K562 (cell line): ENCODE data around the gene MEOX1.

Experiments
- BACH1 ChIP-seq: fragments of 200-800 bp; sonication (Bioruptor generic); IDR thresholded peaks from 2 replicates; pipeline ENCODE4 v1.6.1; 2016; ENCODE audit warnings: missing genetic modification characterization, missing compliant biosample characterization
- EP300 ChIP-seq: IDR thresholded peaks from 2 replicates; pipeline ENCODE4 v1.6.1; 2012; ENCODE audit warnings: low read length, improper control_type of control experiment
- EZH2 ChIP-seq: IDR thresholded peaks from 2 replicates; pipeline ENCODE4 v1.6.1; 2012; ENCODE audit warnings: low read depth, mild to moderate bottlenecking, inconsistent platforms, low read length, borderline replicate concordance
- GATAD2B ChIP-seq: fragments of 450-650 bp; IDR thresholded peaks from 2 replicates; pipeline ENCODE4 v1.6.1; 2017; ENCODE audit warnings: mild to moderate bottlenecking, borderline replicate concordance
- KAT2B ChIP-seq: IDR thresholded peaks from one replicate; pipeline ENCODE4 v1.6.1; 2012; ENCODE audit warnings: low read depth, mild to moderate bottlenecking, control low read depth, inconsistent platforms, low read length, moderate library complexity
- POLR2A ChIP-seq: fragments of 450-650 bp; conservative IDR thresholded peaks from 2 replicates; pipeline ENCODE4 v1.6.1; 2016
- TCFL5 ChIP-seq: fragments of 250-450 bp; sonication (Bioruptor Pico); conservative IDR thresholded peaks from 2 replicates; pipeline ENCODE4 v1.6.1; 2021; ENCODE audit warnings: mild to moderate bottlenecking, moderate library complexity, matching md5 sums
- ZNF3 ChIP-seq: fragments of 250-450 bp; sonication (Bioruptor Pico); IDR thresholded peaks from 2 replicates; pipeline ENCODE4 v1.5.0; 2021; ENCODE audit warnings: mild to moderate bottlenecking, moderate library complexity
- TF ChIP-seq, protein P1 (sequence below), 3 experiments: IDR thresholded peaks in 2 of 3; conservative IDR thresholded peaks in 1 of 3; 2 replicates each; pipeline ENCODE4 v1.5.1; 2011 to 2012; ENCODE audit warnings: low read length in 3 of 3, mild to moderate bottlenecking in 3 of 3, control low read depth in 2 of 3, improper control_type of control experiment in 1 of 3, inconsistent platforms in 1 of 3, low read depth in 1 of 3, mixed read lengths in 1 of 3, moderate library complexity in 1 of 3; ENCODE audit not compliant: insufficient read depth in 2 of 3

GRCh38 chr17:43598357-43599045, 63.2 kb downstream of the MEOX1 start:
- no peak for TF ChIP-seq BACH1 (tag)
- TF ChIP-seq, protein P1, sequence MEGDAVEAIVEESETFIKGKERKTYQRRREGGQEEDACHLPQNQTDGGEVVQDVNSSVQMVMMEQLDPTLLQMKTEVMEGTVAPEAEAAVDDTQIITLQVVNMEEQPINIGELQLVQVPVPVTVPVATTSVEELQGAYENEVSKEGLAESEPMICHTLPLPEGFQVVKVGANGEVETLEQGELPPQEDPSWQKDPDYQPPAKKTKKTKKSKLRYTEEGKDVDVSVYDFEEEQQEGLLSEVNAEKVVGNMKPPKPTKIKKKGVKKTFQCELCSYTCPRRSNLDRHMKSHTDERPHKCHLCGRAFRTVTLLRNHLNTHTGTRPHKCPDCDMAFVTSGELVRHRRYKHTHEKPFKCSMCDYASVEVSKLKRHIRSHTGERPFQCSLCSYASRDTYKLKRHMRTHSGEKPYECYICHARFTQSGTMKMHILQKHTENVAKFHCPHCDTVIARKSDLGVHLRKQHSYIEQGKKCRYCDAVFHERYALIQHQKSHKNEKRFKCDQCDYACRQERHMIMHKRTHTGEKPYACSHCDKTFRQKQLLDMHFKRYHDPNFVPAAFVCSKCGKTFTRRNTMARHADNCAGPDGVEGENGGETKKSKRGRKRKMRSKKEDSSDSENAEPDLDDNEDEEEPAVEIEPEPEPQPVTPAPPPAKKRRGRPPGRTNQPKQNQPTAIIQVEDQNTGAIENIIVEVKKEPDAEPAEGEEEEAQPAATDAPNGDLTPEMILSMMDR (IDR thresholded peaks at IDR 0.05 in 2 of 3, conservative IDR thresholded peaks at IDR 0.05 in 1 of 3; ENCODE audit: insufficient read depth in 2 of 3, low read depth in 1 of 3, low read length in 3 of 3) = no peak
- no peak for TF ChIP-seq EP300
- no peak for TF ChIP-seq KAT2B
- TF ChIP-seq ZNF3 = no peak
- TF ChIP-seq TCFL5 = no peak
- no peak for TF ChIP-seq POLR2A
- no peak for TF ChIP-seq EZH2
- TF ChIP-seq GATAD2B = no peak
